T-helper 9 cell (primary cell): Measurements from ENCODE around the gene CNOT6.
"Not testable (repeated sequence)": the region's sequence is repeated elsewhere in the genome, so short reads cannot be mapped to it uniquely, and the experiment has no call there.

Experiments used
- DNase-seq: peaks from one replicate; pipeline ENCODE4 v3.0.0-alpha.2; 2020

The CNOT6 gene

DNA sequence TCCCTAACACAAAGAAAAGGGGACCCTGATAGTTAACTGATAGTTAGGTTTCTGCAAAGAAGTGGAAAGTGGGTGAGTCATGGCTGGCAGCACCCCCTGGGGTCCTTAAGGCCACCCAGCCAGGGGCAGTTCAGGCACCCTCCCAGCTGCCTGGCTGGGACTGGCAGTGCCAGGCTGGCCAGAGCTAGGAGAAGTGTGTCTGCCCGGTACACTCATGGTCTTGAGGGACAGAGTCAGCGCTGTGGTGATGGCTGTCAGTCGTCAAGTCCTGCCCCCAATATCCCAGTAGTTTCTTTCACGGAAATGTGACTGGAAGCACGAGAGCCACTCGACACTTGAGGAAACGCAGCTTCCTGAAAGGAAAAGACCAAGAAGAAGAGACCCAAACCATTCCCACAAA, 22.3 kb upstream of the CNOT6 start:
- no peak for DNase-seq

- DNase-seq = no peak
These were observed 21.9 kb upstream of the CNOT6 start for GRCh38 chr5:180472269-180472668.

DNA sequence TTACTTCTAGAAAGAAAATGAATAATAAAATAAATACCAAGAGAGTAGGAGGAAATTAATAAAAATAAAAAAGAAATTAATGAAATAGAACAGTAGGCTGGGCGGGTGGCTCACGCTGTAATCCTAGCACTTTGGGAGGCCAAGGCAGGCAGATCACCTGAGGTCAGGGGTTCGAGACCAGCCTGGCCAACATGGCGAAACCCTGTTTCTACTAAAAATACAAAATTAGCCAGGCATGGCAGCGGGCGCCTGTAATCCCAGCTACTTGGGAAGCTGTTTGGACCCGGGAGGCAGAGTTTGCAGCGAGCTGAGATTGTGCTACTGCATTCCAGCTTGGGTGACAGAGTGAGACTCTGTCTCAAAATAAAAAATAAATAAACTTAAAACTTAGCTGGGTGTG, 20.8 kb upstream of the CNOT6 start:
- DNase-seq = not testable (repeated sequence)

- no peak for DNase-seq
These were observed 19.6 kb upstream of the CNOT6 start for GRCh38 chr5:180474569-180474968.

- DNase-seq = not testable (repeated sequence)
These were observed 18.1 kb upstream of the CNOT6 start for GRCh38 chr5:180475969-180476524.

GRCh38 chr5:180484813-180485212, 9.4 kb upstream of the CNOT6 start:
- no peak for DNase-seq

DNA sequence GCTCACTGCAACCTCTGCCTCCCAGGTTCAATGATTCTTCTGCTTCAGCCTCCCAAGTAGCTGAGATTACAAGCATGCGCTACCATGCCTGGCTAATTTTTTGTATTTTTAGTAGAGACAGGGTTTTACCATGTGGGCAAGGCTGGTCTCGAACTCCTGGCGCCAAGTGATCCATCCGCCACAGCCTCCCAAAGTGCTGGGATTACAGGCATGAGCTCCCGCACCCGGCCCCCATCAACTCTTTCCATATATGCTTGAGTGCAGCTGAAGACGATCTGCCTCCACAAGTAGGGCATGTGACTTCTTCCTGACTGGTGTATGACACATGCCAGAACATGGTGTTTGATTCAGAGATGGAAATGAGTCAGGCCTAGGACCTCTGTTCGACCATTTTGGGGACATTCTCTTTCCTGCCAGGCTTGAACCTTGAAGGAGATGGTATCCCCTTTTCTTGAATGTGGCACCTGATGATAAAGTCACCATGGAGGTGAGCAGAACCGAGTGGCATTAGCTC, 7.5 kb upstream of the CNOT6 start:
- no peak for DNase-seq

GRCh38 chr5:180487556-180487955, 6.6 kb upstream of the CNOT6 start:
- DNase-seq = no peak

DNA sequence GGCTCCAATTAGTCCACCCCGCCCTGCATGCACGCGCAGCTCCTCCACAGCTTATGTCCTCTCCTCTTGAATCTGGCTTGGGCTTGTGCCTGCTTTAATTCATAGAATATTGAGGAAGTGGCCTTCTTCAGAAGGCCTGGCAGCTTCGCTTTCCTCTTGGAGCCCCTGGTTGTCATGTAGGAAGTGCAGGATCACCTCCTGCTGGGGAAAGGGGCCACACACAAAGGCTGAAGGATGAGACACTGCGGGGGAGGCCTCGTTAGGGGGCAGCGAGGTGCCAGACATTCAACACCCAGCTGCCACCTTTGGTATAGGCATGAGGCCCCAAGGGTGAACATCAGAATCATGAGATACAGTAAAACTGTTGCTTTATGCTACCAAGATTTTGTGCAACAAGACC, 2.7 kb upstream of the CNOT6 start:
- DNase-seq = no peak

- no peak for DNase-seq
These were observed 1.8 kb upstream of the CNOT6 start for GRCh38 chr5:180492226-180492903.

DNA sequence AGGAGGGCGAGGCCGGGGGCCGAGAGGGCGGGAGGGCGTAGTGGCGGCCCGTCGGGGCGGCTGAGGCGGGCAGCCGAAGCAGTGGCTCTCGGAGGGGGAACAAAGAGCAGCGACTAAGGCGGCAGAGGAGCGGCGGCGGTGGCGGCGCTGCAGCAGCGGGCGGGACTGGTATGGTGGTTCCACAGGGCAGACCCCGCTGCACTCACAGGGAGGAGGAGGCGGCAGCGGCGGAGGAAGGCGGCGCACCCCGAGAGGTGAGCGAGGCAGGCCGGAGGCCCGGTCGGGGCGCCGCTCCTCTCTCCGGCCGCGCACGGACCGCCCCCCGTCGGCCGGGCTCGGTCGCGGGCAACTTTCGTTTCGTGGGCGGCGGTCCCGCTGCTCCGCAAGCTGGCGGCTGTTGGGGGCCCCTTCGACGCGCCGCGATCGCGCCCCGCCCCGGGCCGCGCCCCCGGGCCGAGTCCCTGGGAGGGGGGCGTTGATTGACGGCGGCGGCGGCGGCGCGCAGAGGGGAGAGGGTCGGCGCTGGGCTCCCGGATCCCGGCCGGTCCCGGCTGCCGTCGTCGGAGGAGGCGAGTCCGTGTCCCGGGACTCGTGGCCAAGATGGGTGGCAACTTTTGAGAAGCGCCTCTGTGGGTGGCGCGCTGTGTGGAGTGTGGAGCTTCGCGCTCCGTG, 467 bp downstream of the CNOT6 start:
- peak; percentile 47 for DNase-seq

- DNase-seq = no peak
These were observed 1.1 kb downstream of the CNOT6 start for GRCh38 chr5:180495292-180495691.

- no peak for DNase-seq
These were observed 2.0 kb downstream of the CNOT6 start for GRCh38 chr5:180495991-180496741.

- not testable (repeated sequence) for DNase-seq
These were observed 2.6 kb downstream of the CNOT6 start for GRCh38 chr5:180496806-180497205.

GRCh38 chr5:180497865-180498264, 3.7 kb downstream of the CNOT6 start:
- not testable (repeated sequence) for DNase-seq

DNA sequence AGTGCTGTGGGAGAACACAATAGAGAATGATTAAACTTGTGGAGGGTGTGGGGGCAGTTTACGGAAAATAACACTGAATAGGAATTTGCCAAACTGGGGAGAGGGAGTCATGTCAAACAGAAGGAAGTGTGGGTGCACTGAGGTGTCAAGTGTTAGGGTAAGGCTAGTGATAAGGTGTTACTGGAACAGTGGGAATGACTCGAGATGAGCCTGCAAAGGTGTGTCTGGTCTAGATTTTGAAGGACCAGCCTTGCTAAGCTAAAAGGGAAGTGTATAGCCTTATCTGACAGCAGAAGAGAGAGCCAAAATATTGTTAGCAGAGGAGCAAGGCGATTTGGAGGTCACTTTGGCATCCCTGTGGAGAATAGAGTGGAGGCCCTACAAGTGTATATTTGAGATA, 4.2 kb downstream of the CNOT6 start:
- no peak for DNase-seq

DNA sequence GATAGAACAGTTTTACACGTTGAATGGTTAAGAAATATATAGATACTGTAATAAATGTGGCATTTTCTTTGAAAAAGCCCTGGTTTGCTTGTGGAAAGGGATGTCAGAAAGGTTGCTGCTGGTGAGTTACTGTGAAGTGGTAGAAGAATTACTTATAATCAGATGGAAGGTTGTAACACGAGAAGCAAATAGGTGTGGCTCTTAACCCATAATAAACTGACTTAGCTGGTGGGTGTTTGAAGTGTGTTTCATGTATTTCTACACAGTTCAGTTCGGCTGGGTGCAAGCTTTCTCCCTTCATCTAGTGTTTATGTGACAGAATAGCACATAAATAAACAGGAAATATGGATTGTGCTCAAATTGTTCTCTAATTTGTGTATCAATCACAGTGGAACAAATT, 5.5 kb downstream of the CNOT6 start:
- DNase-seq = no peak

DNA sequence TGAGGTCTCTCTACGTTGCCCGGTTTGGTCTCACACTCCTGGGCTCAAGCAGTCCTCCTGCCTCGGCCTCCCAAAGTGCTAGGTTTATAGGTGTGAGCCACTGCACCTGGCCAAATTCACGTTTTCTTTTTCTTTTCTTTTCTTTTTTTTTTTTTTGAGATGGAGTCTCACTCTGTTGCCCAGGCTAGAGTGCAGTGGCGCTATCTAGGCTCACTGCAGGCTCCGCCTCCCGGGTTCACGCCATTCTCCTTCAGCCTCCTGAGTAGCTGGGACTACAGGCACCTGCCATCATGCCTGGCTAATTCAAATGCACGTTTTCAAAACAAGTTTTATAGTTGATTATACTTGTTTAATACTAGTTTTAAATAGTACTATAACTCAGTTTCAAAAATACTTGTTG, 6.1 kb downstream of the CNOT6 start:
- not testable (repeated sequence) for DNase-seq

- no peak for DNase-seq
These were observed 13.5 kb downstream of the CNOT6 start for GRCh38 chr5:180507661-180508060.

DNA sequence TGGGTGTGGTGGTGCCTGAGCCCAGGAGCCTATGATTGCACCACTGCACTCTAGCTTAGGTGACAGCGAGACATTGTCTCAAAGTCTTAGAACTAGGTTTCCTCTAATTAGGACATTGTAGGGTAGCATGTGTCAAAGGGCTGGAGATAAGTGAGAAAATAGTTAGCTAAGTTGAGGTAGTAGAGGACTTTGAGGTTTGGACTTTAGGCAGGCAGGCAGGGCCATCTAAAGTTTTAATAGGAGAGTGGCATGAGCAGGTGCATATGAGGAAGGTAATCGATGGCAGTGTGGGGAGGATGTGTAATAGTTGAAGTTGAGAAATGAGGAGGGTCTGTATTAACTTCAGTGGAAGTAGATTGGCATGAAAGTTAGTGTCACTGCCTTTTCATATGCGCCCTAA, 21.1 kb downstream of the CNOT6 start:
- no peak for DNase-seq

GRCh38 chr5:180515974-180516373, 21.8 kb downstream of the CNOT6 start:
- DNase-seq = not testable (repeated sequence)

DNA sequence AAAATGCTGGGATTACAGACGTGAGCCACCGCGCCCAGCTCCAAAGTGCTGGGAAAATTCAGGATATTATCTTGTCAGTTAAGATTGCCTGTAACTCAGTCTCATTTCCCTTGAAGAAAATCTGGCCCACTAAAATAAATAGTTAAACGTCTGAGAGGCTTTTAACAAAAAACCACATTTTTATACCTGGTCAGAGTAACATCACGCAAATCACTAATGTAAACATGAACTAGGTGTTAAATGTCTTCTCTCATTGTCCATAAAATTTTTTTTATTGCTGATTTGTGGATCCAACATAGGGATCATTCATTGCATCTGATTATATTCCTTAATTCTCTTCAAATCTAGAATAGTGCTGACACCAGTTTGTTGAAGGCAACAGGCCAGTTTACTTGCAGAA, 22.3 kb downstream of the CNOT6 start:
- DNase-seq = no peak

GRCh38 chr5:180519098-180519497, 24.9 kb downstream of the CNOT6 start:
- DNase-seq = no peak
